K562 (cell line): Measurements from ENCODE around the gene LIX1L. TPM values are rescaled to one million over a fixed set of nuclear protein-coding genes. Genes with fewer than 3 reads are reported as not detected.

Experiments
- ELF4 ChIP-seq: fragments of 450-650 bp; formaldehyde crosslinking; IDR thresholded peaks from 2 replicates; pipeline ENCODE4 v1.4.0; 2022; ENCODE audit warnings: missing genetic modification characterization
- EP400 ChIP-seq: fragments of 450-650 bp; IDR thresholded peaks from 2 replicates; pipeline ENCODE4 v1.6.1; 2017; ENCODE audit warnings: antibody characterized with exemption, mild to moderate bottlenecking, moderate library complexity
- EWSR1 ChIP-seq: fragments of 450-650 bp; IDR thresholded peaks from 2 replicates; pipeline ENCODE4 v1.6.1; 2018; ENCODE audit warnings: borderline replicate concordance, mild to moderate bottlenecking, low read depth, moderate library complexity; ENCODE audit not compliant: partially characterized antibody
- GTF2E2 ChIP-seq: fragments of 200-800 bp; sonication (Bioruptor generic); IDR thresholded peaks from 2 replicates; pipeline ENCODE4 v1.6.1; 2016; ENCODE audit warnings: missing genetic modification characterization, missing compliant biosample characterization
- GTF2F1 ChIP-seq: IDR thresholded peaks from 2 replicates; pipeline ENCODE4 v1.6.1; 2011; ENCODE audit warnings: low read depth, low read length, improper control_type of control experiment
- HBP1 ChIP-seq: fragments of 450-650 bp; formaldehyde crosslinking; IDR thresholded peaks from 2 replicates; pipeline ENCODE4 v1.4.0; 2022; ENCODE audit warnings: missing genetic modification characterization
- HMGN3 ChIP-seq: IDR thresholded peaks from 2 replicates; pipeline ENCODE4 v1.6.1; 2011; ENCODE audit warnings: borderline replicate concordance, low read depth, mild to moderate bottlenecking, mixed read lengths, low read length; ENCODE audit not compliant: insufficient read length; ENCODE audit errors: extremely low read depth
- KLF10 ChIP-seq: fragments of 250-450 bp; sonication (Bioruptor Pico); IDR thresholded peaks from 2 replicates; pipeline ENCODE4 v1.6.1; 2021; ENCODE audit warnings: matching md5 sums
- LEF1 ChIP-seq: fragments of 450-650 bp; IDR thresholded peaks from 2 replicates; pipeline ENCODE4 v1.6.1; 2016; ENCODE audit warnings: mild to moderate bottlenecking
- MXI1 ChIP-seq: IDR thresholded peaks from 2 replicates; pipeline ENCODE4 v1.6.1; 2011; ENCODE audit warnings: low read depth, mild to moderate bottlenecking, improper control_type of control experiment, low read length
- NBN ChIP-seq: fragments of 450-650 bp; IDR thresholded peaks from 2 replicates; pipeline ENCODE4 v1.6.1; 2016; ENCODE audit warnings: low read depth, mild to moderate bottlenecking
- PKNOX1 ChIP-seq: fragments of 450-650 bp; IDR thresholded peaks from 2 replicates; pipeline ENCODE4 v1.6.1; 2016
- PRPF4 ChIP-seq: fragments of 200-400 bp; formaldehyde crosslinking; IDR thresholded peaks from one replicate; pipeline ENCODE4 v1.6.1; 2017; ENCODE audit warnings: low read length, low read depth, mild to moderate bottlenecking; ENCODE audit not compliant: insufficient read depth, poor library complexity, severe bottlenecking
- SIRT6 ChIP-seq: IDR thresholded peaks from one replicate; pipeline ENCODE4 v1.6.1; 2012; ENCODE audit warnings: low read depth, mild to moderate bottlenecking, control low read depth, inconsistent platforms, low read length, moderate library complexity
- TAF9B ChIP-seq: fragments of 450-650 bp; IDR thresholded peaks from 2 replicates; pipeline ENCODE4 v1.6.1; 2018; ENCODE audit warnings: mild to moderate bottlenecking; ENCODE audit not compliant: partially characterized antibody
- VEZF1 ChIP-seq: fragments of 200-800 bp; sonication (Bioruptor generic); IDR thresholded peaks from 2 replicates; pipeline ENCODE4 v1.6.1; 2017; ENCODE audit warnings: missing genetic modification characterization, missing compliant biosample characterization
- ZFP30 ChIP-seq: fragments of 250-450 bp; sonication (Bioruptor Pico); IDR thresholded peaks from 2 replicates; pipeline ENCODE4 v1.8.0; 2022; ENCODE audit warnings: moderate library complexity, mild to moderate bottlenecking, inconsistent platforms, borderline replicate concordance
- ZFP36 ChIP-seq: fragments of 150-350 bp; IDR thresholded peaks from 2 replicates; pipeline ENCODE4 v1.6.1; 2018; ENCODE audit warnings: low read length, low read depth; ENCODE audit not compliant: partially characterized antibody
- ZNF165 ChIP-seq: fragments of 250-450 bp; sonication (Bioruptor Pico); IDR thresholded peaks from 2 replicates; pipeline ENCODE4 v1.4.0; 2020; ENCODE audit warnings: borderline replicate concordance
- ZNF217 ChIP-seq: sonication (generic); formaldehyde crosslinking; IDR thresholded peaks from 2 replicates; pipeline ENCODE4 v1.8.0; 2022; ENCODE audit warnings: mild to moderate bottlenecking, missing genetic modification reagents
- ZNF239 ChIP-seq: fragments of 250-450 bp; sonication (Bioruptor Pico); IDR thresholded peaks from 2 replicates; pipeline ENCODE4 v1.4.0; 2020; ENCODE audit warnings: mild to moderate bottlenecking
- ZNF583 ChIP-seq: fragments of 250-450 bp; sonication (Bioruptor Pico); IDR thresholded peaks from 2 replicates; pipeline ENCODE4 v1.4.0; 2020
- ZNF77 ChIP-seq: fragments of 250-450 bp; sonication (Bioruptor Pico); IDR thresholded peaks from 2 replicates; pipeline ENCODE4 v1.5.0; 2020
- polyA plus RNA-seq, 8 experiments: library from polyadenylated mRNA; depleted of rRNA in 4 of 8; stranded (reverse) in 5 of 8; unstranded in 3 of 8; fragments of >200 nt; fragmentation: Nextera tagmentation in 2 of 8; fragmentation: Illumina TruSeq in 1 of 8; extraction: Ambion mirVana in 2 of 8; extraction: Trizol in 1 of 8; gene quantifications; 2 replicates each; pipeline versions ENCODE4 v1.2.1 to v1.2.3, GENCODE V29; 2011 to 2014; ENCODE audit warnings: inconsistent platforms in 1 of 8, missing spikeins in 1 of 8
- total RNA-seq, 7 experiments: library from RNA; depleted of rRNA in 6 of 7; stranded (reverse); fragments of >200 nt in 6 of 7; fragmentation: Illumina TruSeq in 2 of 7; extraction: Trizol in 2 of 7; gene quantifications; 2 replicates each; pipeline versions ENCODE4 v1.2.1 to v1.2.3, GENCODE V29; 2011 to 2021; ENCODE audit warnings: low replicate concordance in 1 of 7

LIX1L gene
- total and polyA plus RNA-seq, 9 of the 15 experiments (the other 6 are each of a cell fraction or from before 2014, with no cell fraction given): 4.6 to 26.5 (median 12.5) TPM

GRCh38 chr1:145964328-145965118 lies 6.7 kb upstream of the LIX1L start, which contains the start of the genes ANKRD34A and POLR3GL (continued):
- TF ChIP-seq ZNF165 (CRISPR knock-in tag): no peak
- no peak for TF ChIP-seq SIRT6
- TF ChIP-seq ZFP30 (CRISPR knock-in tag): no peak
- TF ChIP-seq MXI1: no peak
- TF ChIP-seq ZNF239: no peak
- peak; percentile 79 for TF ChIP-seq GTF2F1
- no peak for TF ChIP-seq ZFP36
- no peak for TF ChIP-seq ZNF217 (CRISPR knock-in tag)
- TF ChIP-seq PKNOX1: peak; percentile 46; the same call in 1 of the 2 replicates
- TF ChIP-seq HMGN3: no peak
- no peak for TF ChIP-seq KLF10
- TF ChIP-seq VEZF1 (CRISPR knock-in tag): peak; percentile 80
- TF ChIP-seq TAF9B: peak; percentile 79
- TF ChIP-seq EP400: no peak
- TF ChIP-seq GTF2E2 (tag): peak; percentile 89
- no peak for TF ChIP-seq EWSR1
- no peak for TF ChIP-seq HBP1 (CRISPR knock-in tag)
- TF ChIP-seq NBN: peak; percentile 48; the same call in 1 of the 2 replicates
- no peak for TF ChIP-seq ZNF583 (CRISPR knock-in tag)
- TF ChIP-seq PRPF4: no peak
- no peak for TF ChIP-seq ZNF77 (CRISPR knock-in tag)
- no peak for TF ChIP-seq LEF1
- TF ChIP-seq ELF4 (CRISPR knock-in tag): no peak
